NCI-H69 (cell line): ENCODE results near the gene NFIX.
"Not testable (repeated sequence)": the region's sequence is repeated elsewhere in the genome, so short reads cannot be mapped to it uniquely, and the experiment has no call there.

Experiments
- DNase-seq: peaks from one replicate; lab custom pipeline; 2025; lab: John Stamatoyannopoulos, UW

NFIX gene

DNA sequence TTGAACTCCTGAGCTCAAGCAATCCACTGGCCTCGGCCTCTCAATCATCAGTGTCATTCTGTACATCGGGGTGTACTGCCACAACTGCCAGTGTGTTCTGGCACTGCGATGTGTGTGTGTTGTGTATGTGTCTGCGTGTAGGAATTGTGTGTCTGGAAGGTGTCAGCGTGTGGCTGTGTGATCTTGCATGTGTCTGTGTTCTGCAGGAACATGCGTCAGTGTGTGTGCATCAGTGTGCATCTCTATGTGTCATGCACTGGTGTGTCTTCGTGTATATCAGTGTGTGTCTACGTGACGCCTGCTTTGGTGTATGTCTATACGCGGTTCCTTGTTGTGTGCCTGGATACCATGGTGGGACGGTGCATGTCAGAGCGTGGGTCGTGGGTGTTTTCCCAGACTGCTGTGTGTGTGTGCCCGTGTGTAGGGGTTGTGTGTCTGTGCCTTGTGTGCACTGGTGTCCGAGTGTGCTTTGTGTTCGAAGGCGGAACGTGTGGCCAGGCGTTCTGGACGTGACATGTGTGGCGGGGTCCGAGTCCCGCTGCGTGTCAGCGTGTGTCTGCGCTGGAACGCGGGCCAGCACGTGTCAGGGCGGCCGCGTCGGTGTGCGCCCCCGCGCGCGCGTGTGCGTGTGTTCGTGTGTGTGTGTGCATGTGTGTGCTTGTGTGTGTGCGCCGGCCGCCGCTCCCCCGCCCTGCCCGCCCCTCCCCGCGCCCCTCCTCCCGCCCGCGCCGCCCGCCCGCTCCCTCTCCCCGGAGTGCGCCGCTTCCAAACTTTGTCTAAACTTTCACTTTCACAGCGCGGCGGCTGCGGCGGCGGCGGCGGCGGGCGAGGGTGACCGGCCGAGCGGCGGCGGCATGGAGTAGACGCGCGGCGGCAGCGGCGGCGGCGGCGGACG is at the start of gene NFIX:
Gene NFIX (plus strand): TSS at position 775 of the 895 bp plus-strand sequence. CDS start 363 bp downstream, outside the sequence.
- peak; percentile 74 for DNase-seq

DNA sequence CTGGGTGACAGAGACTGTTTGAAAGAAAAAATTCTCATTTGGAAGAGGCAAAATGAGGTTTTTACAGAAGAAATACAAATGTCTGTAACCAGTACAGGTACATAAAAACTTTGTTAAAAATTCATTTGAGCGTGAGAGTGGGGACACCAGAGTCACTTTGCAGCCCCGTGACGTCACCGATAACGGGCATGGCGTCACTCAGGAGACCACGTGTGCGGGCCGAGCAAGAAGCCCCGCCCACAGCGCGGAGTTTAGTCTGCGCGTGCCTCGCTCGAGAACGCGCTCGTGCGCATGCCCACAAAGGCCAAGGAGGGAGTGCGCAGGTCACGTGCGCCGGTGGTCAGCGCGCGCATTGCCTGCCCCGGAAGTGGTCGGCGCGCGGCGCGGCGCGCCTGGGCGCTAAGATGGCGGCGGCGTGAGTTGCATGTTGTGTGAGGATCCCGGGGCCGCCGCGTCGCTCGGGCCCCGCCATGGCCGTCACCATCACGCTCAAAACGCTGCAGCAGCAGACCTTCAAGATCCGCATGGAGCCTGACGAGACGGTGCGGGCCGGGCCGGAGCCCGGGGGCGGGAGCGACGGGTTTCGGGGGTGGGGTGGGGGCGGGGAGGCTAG is 49.7 kb upstream of the NFIX start, which contains the start of gene RAD23A:
Gene RAD23A (plus strand): TSS at position 384 of the 613 bp plus-strand sequence. CDS start 87 bp downstream, at position 471.
- peak; percentile 99 for DNase-seq

- DNase-seq, result peak; percentile 84
Observed at GRCh38 chr19:12946092-12946721, 49.1 kb upstream of the NFIX start.

DNA sequence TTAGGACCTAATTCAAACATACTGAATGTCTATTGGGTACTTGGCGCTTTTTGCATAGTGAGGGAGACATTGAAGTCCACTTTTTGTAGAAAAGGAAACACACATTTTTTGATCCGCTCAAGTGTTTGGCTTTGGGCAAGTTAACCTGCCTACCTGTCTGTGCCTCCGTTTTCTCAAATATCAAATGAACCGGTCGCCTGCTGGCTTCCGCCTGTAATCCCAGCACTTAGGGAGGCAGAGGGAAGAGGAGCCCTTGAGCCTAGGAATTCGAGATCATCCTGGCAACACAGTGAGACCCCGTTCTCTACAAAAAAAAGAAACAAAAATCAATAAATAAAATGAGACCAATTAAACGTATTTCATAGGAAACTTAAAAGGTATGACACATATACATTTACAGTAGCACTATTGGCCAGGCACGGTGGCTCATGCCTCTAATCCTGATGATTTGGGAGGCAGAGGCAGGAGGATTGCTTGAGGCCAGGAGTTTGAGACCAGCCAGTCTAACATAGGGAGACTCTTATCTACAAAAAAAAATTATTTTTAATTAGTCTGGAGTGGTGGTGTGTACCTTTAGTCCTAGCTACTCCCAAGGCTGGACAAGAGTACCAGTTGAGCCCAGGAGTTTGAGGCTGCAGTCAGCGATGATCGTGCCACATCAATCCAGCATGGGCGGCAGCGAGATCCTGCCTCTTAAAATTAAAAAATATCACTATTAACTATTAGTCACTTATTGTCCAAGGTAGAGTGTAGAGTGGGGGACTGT is 48.4 kb upstream of the NFIX start:
- no peak for DNase-seq

GRCh38 chr19:12947702-12948611 is 47.3 kb upstream of the NFIX start:
- no peak for DNase-seq

DNA sequence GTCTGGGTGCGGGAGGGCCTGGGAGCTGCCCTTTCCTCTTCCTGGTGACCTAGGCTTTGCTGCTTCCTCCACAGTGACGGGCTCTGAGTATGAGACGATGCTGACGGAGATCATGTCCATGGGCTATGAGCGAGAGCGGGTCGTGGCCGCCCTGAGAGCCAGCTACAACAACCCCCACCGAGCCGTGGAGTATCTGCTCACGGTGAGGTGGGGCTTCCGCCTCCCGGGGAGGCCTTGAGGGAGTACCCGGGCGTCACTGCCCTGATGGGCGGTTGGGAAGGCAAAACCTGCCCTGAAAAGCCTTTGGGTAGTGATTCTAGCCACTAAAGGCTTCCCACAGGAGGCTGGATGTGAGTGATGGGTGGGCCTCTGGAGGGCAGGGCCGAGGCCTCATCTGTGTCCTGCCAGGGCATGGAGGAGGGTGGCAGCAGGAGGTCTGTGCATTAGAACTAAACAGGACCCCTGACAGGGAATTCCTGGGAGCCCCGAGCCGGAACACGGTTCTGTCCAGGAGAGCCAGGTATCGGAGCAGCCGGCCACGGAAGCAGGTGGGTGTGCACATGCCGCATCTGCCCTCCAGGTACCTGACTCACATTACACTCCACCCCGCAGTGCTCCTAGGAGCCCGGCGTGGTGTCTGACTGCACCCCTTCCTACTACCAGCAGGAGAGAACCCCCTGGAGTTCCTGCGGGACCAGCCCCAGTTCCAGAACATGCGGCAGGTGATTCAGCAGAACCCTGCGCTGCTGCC is 46.5 kb upstream of the NFIX start:
- DNase-seq, result no peak

GRCh38 chr19:12949363-12950283 is 45.7 kb upstream of the NFIX start:
- peak; percentile 33 for DNase-seq

DNA sequence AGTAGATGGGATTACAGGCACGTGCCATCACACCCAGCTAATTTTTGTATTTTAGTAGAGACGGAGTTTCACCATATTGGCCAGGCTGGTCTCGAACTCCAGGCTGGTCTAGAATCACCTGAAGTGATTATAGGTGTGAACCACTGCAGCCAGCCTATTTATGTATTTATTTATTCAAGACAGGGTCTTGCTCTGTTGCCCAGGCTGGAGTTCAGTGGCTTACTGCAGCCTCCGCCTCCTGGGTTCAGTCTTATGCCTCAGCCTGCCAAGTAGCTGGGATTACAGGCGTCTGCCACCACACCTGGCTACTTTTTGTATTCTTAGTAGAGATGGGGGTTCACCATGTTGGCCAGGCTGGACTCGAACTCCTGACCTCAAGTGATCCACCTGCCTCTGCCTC is 43.2 kb upstream of the NFIX start:
- DNase-seq, result not testable (repeated sequence)

DNA sequence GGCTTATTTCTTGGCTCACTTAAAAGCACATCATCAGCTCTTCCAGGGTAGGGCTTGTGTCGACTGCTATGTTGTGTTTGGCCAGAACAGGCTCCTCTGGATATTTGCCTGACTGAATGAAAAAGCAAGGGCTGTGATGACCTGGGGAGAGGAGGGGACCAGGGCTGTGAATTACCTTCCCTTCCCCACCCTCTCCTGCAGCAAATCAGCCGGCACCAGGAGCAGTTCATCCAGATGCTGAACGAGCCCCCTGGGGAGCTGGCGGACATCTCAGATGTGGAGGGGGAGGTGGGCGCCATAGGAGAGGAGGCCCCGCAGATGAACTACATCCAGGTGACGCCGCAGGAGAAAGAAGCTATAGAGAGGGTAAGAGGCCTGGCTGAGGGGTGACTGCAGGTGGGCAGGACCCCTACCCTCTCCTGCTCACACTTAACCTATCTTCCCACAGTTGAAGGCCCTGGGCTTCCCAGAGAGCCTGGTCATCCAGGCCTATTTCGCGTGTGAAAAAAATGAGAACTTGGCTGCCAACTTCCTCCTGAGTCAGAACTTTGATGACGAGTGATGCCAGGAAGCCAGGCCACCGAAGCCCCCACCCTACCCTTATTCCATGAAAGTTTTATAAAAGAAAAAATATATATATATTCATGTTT is 42.7 kb upstream of the NFIX start:
- peak; percentile 78 for DNase-seq

DNA sequence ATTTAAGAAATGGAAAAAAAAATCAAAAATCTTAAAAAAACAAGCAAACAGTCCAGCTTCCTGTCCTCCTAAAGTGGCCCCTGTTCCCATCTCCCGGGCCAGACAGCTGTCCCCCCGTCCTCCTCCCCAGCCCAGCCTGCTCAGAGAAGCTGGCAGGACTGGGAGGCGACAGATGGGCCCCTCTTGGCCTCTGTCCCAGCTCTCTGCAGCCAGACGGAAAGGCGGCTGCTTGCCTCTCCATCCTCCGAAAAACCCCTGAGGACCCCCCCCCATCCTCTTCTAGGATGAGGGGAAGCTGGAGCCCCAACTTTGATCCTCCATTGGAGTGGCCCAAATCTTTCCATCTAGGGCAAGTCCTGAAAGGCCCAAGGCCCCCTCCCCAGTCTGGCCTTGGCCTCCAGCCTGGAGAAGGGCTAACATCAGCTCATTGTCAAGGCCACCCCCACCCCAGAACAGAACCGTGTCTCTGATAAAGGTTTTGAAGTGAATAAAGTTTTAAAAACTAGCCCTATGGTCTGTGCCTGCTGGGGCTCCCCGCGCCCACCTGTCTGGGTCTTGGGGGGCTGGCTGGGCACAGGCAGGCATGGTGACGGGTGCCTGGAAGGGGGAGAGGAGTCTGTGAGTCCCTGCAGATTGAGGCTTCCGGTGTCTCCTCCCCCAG is 42.0 kb upstream of the NFIX start:
- peak; percentile 90 for DNase-seq

GRCh38 chr19:12953799-12954611 is 41.3 kb upstream of the NFIX start:
- DNase-seq, result peak; percentile 95

GRCh38 chr19:12954612-12954962 is 40.7 kb upstream of the NFIX start:
- peak; percentile 71 for DNase-seq

GRCh38 chr19:12955575-12955974 is 39.7 kb upstream of the NFIX start:
- not testable (repeated sequence) for DNase-seq

DNA sequence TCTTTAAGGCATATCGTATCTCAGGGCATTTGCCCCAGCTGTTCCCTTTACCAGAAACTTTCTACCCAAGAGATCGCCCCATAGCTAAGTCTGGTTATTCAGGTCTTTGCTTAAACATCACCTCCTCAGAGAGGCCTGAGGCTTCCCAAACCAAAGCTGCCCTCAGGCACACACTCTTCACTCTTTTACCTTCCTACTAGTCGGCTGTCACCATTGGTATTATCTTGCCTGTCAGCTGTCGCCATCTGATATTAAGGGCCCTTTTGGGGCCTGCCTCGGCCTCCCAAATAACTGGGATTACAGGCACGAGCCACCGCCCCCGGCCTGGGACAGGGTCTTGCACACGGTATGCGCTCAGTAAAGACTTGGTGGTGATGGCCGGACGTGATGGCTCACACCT is 39.3 kb upstream of the NFIX start:
- DNase-seq, result no peak

GRCh38 chr19:12956446-12957388 is 38.6 kb upstream of the NFIX start, which contains the start of gene GADD45GIP1:
TSS of gene GADD45GIP1 (minus strand) at chr19:12957223. CDS start at chr19:12957212, 11 bp downstream.
- DNase-seq, result peak; percentile 93
